ENCODE data around the gene AMPD3.

DNA sequence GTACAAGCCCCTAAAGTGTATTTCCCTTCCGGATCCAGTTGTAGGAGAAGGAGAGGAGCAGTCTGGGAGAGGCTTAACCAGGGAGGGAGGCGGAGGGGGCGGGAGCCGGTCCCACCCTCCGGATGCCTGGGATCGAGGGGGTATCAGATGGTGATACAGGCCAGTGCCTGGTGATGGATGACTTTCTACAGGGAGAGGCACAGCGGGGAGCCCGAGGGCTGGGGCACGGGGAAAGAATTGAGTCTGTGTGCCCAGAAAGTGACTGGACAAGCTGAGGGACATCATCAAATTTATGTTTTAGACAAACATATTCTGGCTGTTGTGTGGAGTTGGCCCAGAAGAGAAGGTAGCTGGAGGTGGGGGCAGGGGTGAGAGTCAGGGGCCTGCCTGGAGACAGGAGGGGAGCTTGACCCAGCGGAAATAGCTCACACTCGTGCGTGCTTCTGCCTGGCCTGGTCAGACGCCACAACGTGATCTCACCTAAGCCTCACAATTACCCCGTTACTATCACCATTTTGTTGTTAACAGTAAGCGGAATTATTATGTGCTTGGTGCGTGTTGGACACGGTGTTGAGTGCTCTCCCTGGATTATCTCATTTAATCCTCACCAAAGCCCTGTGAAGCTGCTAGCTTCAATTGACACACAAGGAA lies 42.4 kb downstream of the AMPD3 start:
- TF ChIP-seq, protein P1, sequence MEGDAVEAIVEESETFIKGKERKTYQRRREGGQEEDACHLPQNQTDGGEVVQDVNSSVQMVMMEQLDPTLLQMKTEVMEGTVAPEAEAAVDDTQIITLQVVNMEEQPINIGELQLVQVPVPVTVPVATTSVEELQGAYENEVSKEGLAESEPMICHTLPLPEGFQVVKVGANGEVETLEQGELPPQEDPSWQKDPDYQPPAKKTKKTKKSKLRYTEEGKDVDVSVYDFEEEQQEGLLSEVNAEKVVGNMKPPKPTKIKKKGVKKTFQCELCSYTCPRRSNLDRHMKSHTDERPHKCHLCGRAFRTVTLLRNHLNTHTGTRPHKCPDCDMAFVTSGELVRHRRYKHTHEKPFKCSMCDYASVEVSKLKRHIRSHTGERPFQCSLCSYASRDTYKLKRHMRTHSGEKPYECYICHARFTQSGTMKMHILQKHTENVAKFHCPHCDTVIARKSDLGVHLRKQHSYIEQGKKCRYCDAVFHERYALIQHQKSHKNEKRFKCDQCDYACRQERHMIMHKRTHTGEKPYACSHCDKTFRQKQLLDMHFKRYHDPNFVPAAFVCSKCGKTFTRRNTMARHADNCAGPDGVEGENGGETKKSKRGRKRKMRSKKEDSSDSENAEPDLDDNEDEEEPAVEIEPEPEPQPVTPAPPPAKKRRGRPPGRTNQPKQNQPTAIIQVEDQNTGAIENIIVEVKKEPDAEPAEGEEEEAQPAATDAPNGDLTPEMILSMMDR (IDR thresholded peaks at IDR 0.05; ENCODE audit: extremely low read depth in 1 of 2, insufficient read depth in 1 of 2, low read depth in 1 of 2, low read length in 2 of 2): no peak
- TF ChIP-seq POLR2AphosphoS5 (IDR thresholded peaks at IDR 0.05; ENCODE audit: insufficient read depth, low read depth, low read length): no peak
- no peak for TF ChIP-seq POLR2A (IDR thresholded peaks at IDR 0.05; ENCODE audit: low read depth, low read length)
- TF ChIP-seq FOS (IDR thresholded peaks at IDR 0.05; ENCODE audit: borderline replicate concordance, insufficient read depth, low read length): no peak
- no peak for TF ChIP-seq EZH2 (IDR thresholded peaks at IDR 0.05; ENCODE audit: borderline replicate concordance, low read depth, low read length, severe bottlenecking)
- no peak for TF ChIP-seq JUN (IDR thresholded peaks at IDR 0.05; ENCODE audit: borderline replicate concordance, insufficient read depth, insufficient read length, low read depth)
- TF ChIP-seq, protein P2, sequence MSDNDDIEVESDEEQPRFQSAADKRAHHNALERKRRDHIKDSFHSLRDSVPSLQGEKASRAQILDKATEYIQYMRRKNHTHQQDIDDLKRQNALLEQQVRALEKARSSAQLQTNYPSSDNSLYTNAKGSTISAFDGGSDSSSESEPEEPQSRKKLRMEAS (IDR thresholded peaks at IDR 0.05; ENCODE audit: insufficient read depth, insufficient read length): no peak

All from endothelial cell of umbilical vein (primary cell).